HG03196 (cell line): ENCODE data around the gene ATXN7.
A peak's percentile ranks its signal among the peaks of the same experiment; 100 is the strongest.

Experiments
- ATAC-seq: cut with Tn5 transposase; IDR thresholded peaks from one replicate; pipeline ENCODE4 v1.9.1; 2021; ENCODE audit not compliant: unreplicated experiment

The ATXN7 gene

DNA sequence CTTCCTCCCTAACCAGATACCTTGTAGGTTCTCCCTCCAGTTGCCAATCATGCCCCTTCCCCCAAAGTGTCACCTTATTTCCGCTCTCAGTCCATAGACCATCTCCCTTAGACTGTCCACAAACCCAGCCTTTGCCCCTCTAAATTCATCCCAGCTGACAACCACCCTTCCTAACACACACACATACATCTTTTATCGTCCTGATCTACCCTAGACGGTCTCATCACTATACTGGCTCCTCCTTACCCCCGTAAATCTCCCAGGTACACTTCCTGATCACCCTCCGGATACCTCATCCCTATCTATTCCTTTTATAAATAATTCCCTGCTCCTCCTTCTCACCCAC is 890 bp upstream of the ATXN7 start:
- no peak for ATAC-seq

DNA sequence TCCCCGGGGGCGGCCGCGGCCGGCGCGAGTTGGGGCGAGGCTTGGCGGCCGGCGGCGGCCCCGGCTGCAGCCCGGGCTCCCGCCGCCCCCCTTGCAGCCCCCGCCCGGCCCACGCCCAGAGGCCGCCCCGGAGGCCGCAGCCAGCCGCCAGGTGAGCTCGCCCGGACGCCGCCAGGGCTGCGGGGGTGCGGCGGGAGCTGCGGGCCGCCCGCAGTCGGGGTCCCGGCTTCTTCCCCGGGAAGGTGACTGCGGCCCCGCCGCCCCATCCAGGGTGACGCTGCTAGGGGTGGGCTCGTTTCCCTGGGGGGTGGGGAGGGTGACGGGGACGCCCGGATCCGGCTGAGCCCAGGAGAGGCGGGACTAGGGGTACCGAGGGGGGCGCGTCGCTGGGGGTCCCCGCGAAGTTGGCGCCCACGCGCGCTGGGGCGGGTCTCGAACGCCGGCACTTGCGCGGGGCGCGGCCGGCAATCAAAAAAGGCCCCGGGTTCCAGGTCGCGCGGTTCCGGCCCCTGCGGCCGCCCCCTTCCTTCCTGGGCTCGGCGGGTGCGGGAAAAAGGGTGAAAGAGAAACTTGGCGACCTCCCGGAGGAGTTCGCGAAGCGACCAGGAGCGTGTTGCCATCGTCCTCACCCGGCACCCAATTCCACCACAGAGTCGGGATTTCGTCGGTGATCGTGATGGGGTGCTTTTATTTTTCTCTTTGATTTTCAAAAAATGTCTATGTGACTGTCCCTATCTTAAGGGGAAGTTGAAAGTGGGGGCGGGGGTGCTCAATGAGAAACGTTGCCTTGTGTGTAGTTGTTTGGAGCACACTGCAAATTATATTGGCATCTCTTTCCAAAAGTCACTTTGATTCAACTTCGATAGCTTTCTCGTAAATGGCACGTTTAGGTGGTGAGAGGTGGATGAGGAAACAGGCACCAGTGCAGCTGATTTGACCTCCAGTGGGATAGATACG is 619 bp downstream of the ATXN7 start:
- ATAC-seq, result peak; percentile 34

DNA sequence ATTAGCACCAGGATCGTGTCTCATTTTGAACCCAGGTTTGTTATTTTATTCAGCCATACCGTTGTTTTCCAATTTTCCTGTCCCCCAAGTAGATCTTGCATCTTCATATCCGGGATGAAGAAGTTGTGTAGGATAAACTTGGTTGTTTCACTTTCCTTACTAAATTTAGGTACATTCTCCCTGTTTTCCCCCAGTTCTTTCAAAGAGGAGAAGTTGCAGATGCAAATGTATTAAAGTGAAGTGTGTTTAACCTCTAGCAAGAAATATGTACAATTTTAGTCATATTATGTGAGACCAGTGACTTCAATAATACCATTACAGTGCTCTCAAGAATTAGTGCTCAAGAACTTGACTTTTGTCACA is 1.3 kb downstream of the ATXN7 start:
- no peak for ATAC-seq

DNA sequence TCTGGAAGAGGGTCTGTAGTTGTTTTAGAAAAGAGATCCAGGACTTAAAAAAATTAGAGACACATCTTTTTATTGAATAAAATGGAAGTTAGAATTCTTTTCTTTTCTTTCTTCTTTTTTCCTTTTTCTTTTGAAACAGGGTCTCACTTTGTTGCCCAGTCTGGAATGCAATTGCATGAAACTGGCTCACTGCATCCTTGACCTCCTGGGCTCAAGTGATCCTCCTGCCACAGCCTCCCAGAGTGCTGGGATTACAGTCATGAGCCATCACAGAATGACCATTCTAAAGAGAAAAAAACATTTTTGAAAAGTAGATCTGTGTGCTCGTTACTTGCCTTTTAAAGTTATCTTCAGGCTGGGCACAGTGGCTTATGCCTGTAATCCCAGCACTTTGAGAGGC is 3.6 kb downstream of the ATXN7 start:
- no peak for ATAC-seq

DNA sequence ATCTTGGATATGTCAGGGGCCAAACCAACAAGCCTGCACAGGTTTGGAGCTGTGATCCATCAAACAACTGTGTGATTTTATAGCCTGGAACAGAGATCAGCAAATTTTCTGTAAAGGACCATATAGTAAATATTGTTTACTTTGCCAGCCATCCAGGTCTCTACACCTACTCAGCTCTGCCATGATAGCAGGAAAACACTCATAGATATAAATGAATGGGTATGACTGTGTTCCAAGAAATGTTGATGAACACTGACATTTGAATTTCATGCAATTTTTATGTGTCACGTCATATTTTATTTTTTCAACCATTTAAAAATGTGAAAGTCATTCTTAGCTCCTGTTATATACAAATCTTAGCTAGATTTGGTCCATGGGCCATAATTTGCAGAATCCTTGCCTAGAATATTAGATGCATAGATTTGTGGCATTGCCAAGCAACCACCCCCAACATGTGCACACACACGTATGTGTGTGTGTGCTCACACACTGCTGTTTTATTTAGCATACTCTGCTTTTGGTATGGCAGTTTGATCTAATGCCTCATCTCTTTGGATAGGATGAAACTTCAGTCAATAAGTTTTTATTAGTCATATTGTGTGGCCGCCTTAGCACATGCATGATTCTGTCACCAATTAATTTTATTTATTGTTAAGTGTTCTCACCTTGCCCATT is 6.4 kb downstream of the ATXN7 start:
- ATAC-seq, result no peak

DNA sequence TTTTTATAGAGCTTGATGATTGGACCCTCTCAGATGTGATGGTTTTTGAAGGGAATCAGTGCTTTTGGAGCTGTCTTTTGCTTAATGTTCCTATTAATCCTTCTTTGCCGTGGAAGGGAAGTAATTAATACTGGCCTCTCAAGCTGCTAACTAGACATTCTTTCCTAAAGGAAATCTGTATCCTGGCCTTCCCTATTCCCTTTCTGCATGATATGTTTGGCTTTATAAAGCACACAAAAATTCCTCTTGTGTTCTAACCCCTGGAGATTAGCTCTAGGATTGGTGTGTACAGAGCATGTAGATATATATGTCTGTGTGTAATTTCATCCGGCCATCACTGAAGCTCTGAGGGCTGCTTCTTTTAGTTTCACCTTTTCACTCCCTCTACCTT is 6.9 kb downstream of the ATXN7 start:
- ATAC-seq, result no peak

DNA sequence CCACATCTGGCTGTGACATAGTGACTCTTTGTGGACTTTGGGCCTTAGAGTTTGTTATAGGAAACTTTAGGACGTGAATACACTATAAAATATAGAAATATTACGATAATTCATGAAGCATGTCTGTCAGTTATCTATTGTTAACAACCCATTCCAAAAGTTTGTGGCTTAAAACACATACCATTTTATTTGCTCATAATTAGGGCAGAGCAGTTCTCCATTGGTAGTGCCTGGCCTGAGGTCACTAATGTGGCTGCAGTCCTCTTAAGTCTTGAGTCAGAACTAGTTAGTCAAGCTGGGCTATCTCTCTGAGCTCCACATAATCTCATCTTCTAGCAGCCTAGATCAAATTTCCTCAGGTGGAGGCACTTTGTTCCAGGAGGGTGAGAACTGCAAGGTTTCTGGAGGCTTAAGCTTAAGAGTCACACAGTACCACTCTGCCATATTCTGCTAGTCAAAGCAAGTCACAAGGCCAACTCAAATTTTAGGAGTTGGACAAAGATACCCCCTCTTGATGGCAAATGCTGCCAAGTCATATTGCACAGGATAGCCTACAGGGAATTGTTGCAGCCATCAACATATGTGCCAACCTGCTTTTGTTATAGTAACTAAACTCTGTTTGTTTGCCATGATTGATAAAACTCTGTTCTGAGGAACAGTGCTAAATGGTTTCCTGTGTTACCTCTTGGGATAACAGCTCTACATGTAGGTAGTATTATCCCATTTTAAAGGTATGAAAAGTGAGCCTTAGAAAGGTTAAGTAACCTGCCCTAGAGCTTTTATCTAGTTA is 8.7 kb downstream of the ATXN7 start:
- ATAC-seq, result no peak

DNA sequence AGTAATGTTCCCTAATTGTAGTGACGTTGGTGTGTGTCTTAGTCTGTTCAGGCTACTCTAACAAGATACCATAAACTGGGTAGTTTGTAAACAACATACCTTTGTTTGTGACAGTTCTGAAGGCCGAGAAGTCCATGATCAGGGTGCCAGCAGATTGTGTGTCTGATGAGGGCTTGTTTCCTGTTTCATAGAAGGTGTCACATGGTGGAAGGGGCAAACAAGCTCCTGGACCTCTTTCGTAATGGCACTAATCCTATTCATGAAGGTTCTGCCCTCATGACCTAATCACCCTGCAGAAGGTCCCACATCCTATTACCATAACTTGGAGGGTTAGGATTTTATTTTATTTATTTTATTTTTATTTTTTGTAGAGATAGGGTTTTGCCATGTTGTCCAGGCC is 11.1 kb downstream of the ATXN7 start:
- ATAC-seq, result no peak

DNA sequence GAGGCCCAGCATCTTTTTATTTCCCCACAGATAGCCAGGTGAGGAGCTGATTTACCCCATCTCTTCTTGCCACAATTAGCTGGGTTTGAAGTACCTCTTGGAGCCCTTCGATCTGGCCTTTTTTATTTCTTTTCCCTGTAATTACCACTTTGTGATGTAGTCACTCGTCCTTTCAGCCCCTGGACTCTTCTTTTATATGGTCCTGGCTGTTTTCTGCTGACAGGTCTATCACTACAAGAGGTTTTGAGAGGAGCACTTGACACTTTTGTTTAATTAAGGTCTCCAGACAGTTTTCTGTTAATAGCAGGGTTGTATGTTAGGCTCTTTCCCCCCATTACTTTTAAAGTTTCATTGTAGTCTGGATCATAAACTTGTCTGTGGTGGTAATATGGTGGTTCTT is 11.8 kb downstream of the ATXN7 start:
- ATAC-seq, result no peak

DNA sequence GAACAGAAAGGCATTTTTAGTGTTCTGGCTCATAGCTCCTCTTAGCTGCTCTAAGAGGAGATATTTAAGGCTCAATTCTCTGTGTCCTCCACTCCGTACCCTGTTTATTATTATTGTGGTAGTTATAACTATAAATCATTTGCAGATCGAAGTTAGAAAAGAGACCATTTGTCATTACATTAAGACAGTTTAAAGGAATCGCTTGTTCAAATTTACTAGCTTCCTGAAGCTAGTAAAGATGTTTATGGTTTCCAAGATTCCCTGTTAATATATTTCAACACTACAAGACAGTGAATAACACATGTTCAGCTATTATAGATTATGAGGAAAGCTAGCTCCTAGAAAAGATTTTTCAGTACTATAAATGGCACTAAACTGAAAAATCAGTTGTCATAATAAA is 12.6 kb downstream of the ATXN7 start:
- ATAC-seq, result no peak

DNA sequence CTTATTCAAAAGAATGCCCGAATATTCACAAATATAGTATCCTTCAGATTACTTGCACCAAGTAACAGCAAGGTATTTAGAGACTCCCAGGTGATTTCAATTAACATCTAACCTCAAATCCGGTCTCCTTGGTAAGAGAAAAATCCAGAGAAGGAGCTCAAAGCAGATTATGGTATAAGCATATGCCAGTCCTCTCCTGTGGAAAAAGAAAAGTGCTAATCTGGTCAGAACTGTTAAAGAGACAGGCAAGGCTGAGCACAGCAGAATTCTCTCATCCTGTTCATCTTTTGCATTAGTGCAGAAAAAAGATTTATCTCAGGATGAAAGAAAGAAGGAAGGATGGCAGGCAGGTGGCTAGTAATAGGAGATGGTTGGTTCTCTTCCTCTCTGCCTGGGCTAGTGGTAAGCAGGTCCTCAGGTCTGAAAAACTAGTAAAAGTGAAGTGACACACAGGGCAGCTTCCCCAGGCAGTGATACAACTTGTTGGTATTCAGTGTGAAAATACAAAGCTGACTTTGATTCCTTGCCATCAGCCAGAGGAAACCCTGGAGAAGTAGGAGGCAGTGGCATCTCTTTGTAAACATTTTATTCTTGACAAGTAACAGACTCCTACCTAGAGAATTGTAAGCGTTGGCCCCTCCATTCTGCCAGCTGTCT is 14.2 kb downstream of the ATXN7 start:
- ATAC-seq, result no peak

DNA sequence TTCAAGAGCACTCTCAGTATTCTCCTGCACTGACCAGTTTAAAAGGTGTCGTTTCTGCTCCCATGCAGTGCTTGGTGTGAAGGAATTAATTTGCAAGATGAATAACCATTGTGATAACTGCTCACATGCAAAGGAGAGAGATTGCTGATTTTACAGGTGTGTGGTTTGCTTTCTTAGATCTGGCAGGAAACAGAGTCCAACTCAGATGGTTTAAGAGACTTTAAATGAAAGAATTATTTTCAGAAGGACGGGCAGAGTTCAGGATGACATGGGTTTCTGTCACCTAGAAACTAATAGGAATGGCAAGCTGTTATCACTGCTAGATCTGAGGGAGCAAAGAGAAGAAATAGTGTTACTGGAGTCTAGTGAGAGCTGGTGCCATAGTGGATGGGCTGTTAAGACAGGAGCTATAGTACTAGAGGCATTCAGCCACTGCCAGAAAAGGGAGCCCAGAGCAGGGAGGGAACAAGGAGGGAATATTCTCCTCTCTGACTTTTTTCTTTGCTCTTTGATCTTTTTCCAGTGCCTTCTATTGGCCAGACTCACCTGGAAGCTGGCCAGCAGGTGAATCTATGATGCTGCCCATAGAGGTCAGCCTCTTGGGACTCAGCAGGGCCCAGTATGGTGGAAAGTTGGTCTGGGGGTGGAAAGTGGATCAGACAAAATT is 14.9 kb downstream of the ATXN7 start:
- no peak for ATAC-seq

DNA sequence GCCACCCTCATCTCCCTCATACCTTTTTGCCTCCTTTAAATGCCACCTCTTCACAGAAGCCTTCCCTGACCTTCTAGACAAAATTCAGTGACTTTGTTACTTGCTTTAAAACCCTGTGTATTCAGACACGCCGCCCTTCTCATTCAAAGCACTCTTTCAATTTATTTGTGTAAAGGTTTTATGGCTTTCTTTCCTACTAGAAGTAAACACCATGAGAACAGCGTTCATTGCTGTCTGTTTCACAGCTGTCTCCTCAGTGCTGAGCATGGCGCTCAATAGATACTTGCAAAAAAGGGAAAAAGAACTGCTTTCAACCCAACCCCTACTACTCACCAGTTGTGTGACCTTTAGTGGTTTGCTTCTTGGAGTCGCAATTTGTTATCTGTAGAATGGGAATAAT is 17.0 kb downstream of the ATXN7 start:
- ATAC-seq, result no peak

DNA sequence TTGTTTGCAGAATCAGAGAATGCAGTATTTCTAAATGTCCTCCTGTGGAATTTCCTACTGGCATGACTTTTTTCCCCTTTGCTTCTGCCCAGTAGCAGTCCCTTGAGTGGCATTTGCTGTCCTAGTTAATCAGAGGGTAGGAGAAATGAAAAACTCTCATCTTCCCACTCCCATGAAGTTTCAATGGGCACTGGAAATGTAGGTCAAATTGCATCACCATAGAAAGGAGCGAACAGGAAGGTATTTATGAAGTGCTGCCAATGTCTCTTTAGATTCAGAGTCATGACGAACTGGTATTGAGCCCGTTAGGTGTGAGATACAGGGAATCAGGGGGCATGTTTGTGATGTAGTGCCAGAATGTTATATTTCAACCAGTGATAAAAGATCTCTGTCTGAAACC is 23.2 kb downstream of the ATXN7 start:
- no peak for ATAC-seq

DNA sequence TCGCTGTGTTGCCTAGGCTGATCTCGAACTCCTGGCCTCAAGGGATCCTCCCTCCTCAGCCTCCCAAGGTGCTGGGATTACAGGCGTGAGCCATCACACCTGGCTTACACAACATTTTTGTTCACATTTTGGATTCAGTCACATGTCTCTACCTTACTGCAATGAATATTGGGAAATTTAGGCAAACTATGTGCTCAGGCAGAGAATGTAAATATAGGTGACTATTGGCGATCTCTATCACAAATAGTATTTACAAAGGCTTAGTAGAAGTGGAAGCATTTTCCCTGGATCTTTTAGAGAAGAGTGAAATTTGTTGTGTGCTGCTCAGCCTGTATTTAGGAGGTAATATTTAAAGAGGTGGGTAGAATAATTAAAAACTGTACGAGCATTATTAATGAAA is 27.9 kb downstream of the ATXN7 start:
- ATAC-seq, result no peak

DNA sequence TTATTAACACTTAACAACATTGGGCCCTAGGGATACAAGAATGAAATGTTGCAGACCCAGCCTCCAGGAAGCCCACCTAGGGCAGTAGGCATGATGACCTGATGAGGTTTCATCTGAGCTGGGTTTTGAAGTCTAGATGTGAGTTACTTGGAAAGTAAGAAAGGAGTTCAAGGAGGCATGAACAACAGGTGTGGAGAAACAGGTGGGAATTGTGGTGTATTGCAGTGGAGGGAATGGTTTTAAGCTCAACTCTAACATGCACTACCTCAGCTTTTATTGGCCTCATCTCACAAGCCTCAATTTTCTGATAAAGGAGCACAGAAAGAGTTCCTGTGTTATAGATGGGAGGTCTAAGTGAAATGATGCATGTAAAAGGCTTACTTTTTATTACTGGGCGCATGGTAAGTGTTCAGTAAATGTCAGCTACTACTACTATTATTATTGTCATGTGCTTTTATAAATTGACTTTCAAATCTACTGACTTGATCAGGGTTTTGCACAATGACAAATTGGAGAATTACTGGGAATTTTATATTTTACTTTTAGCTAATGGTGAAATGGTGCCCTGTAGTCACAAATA is 29.2 kb downstream of the ATXN7 start:
- ATAC-seq, result no peak

DNA sequence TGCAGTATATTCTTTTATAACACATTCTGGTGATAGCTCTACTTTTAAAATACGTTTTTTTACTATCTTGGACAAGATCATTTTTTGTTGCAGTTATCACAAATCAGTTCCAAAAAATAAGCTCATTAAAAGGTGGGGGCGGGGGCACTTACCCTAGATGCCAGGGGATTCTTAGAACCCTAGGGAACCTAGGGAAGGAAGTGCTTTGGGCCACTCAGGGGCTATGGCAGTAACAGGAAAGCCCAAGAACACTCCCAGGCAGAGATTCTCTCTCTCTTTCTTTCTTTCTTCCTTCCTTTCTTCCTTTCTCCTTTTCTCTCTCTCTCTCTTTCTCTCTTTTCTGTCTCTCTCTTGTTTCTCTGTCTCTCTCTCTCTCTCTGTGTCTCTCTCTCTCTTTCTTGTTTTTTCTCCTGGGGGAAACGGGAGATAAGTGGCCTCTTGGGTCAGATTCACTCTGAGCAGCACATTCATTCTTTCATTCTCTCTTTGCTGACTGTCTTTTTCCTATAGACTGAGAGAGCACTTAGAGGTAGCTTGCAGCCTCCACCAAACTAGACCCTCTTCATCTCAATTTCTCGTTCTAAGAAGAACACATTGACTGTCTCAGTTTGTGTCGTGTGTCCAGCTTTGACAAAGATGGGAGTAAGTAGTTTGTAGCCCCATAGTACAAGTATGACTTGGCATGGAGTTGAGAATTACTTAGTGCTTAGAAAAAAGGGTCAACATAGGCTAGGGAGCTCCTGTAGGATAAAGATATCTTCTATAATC is 31.9 kb downstream of the ATXN7 start:
- ATAC-seq, result no peak

DNA sequence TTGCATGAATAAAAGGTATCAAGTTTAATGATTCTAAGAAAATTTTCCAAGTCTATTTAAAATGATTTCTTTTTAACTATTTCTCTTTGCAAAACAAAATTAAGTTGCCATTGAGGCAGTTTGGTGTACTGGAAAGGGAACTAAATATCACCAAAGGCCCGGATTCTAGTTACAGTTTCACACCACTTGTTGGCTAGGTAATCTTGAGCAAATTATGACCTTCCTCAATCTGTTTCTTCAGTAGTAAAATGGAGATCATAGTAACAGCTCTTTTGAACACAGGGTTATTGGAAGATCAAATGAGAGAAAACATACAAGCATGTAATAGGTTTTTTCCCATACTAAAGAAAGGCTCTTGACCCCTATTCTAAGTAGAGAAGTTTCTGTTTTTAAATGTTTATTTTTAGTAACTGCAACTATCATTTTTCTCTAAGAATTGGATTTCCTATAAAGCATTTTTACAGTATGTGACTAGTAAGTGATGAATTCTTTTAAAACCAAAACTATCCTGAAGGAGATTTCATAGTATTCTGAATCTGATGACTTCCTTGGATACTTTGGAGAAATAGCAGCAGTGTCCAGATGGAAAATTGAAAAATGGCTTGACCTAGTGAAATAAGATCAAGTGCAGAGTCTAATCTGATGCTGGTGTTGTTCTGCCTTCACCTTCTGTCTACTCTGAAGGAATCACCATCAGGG is 32.8 kb downstream of the ATXN7 start:
- ATAC-seq, result peak; percentile 50

DNA sequence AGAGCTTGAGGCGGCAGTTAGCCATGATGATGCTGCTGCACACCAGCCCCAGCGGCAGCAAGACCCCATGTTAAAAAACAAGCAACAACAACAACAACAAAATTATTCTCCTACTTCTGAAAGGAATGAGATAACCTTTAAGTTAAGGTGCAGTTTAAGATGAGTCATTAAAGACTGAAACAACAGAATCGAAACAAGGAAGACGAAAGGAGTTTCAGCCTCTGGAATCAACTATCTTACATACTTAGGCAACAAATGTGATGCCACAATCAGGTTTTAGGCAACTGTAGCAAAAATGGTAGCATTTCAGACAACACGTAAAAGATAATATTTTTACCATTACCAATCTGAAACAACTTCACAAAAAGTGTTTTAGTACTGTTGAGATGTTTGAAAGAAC is 36.3 kb downstream of the ATXN7 start:
- no peak for ATAC-seq
